Measurements from ENCODE around the gene GABRR3.

GABRR3 gene

DNA sequence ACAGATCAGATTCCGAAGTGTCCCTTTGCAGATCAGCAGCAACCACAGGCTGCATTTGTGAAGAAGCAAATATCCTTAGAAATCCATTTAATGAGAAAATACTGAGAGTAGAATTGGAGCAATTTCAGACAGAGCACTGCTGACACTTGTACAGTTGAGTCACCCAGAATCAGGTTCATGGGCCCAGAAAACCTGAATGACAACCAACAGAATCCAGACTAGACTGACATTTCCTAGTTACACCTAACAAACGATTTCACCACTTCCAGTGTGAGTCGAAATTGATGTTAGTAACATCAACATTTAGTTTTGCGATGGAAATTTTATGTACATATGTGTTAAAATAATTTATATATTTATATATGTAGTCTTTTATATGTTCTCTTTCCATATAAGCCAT is 16.8 kb downstream of the GABRR3 start:
- Histone ChIP-seq H3K4me2 (ENCODE audit: low read length) (no peak overlapping the region), H3K27me3 (ENCODE audit: insufficient read depth, low read length) (no peaks in the 10 kb centered on the region), H3F3A (ENCODE audit: insufficient read depth, low read length) (no peaks in the 10 kb centered on the region), H3K27ac (ENCODE audit: low read depth, low read length, poor library complexity, severe bottlenecking) (no peak overlapping the region), H3K36me3 (ENCODE audit: insufficient read depth, low read length) (no peaks in the 10 kb centered on the region), H3K4me3 (ENCODE audit: low read depth, low read length, poor library complexity, severe bottlenecking) (no peak overlapping the region), H3K9me3 (ENCODE audit: low read length) (no peaks in the 10 kb centered on the region), H3K9ac (ENCODE audit: low read length) (no peak overlapping the region), H3K4me1 (ENCODE audit: insufficient read depth, low read length, severe bottlenecking) (no peaks in the 10 kb centered on the region), H4K20me1 (ENCODE audit: insufficient read depth, low read length) (no peaks in the 10 kb centered on the region), H3K79me2 (ENCODE audit: insufficient read depth, low read length) (no peaks in the 10 kb centered on the region), H2AFZ (ENCODE audit: low read length) (no peak overlapping the region), H3K9me2 (ENCODE audit: low read depth, low read length) (no peaks in the 10 kb centered on the region)
- TF ChIP-seq, protein P1, sequence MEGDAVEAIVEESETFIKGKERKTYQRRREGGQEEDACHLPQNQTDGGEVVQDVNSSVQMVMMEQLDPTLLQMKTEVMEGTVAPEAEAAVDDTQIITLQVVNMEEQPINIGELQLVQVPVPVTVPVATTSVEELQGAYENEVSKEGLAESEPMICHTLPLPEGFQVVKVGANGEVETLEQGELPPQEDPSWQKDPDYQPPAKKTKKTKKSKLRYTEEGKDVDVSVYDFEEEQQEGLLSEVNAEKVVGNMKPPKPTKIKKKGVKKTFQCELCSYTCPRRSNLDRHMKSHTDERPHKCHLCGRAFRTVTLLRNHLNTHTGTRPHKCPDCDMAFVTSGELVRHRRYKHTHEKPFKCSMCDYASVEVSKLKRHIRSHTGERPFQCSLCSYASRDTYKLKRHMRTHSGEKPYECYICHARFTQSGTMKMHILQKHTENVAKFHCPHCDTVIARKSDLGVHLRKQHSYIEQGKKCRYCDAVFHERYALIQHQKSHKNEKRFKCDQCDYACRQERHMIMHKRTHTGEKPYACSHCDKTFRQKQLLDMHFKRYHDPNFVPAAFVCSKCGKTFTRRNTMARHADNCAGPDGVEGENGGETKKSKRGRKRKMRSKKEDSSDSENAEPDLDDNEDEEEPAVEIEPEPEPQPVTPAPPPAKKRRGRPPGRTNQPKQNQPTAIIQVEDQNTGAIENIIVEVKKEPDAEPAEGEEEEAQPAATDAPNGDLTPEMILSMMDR (IDR thresholded peaks at IDR 0.05; ENCODE audit: low read length), result no peak
- no peak for TF ChIP-seq EZH2 (IDR thresholded peaks at IDR 0.05; ENCODE audit: borderline replicate concordance, low read length)

DNA sequence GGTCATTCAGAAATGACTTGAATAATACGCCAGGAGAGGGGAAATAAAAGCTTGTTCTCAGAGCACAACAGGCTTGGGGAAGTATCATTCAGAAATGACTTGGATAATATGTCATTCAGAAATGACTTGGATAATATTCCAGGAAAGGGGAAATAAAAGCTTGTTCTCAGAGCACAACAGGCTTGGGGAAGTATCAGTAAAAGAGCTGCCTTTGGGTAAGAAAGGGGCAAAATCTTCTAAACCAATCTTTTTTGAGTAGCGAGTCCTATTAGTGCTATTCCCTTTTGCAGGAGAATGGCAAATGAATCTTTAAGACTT is 20.9 kb downstream of the GABRR3 start:
- Histone ChIP-seq H3K4me1 (ENCODE audit: insufficient read depth, low read length, severe bottlenecking) (no peaks in the 10 kb centered on the region), H3K36me3 (ENCODE audit: insufficient read depth, low read length) (no peaks in the 10 kb centered on the region), H3K4me2 (ENCODE audit: low read length) (no peak overlapping the region), H3K9me2 (ENCODE audit: low read depth, low read length) (no peaks in the 10 kb centered on the region), H2AFZ (ENCODE audit: low read length) (no peak overlapping the region), H3K9ac (ENCODE audit: low read length) (no peak overlapping the region), H3K9me3 (ENCODE audit: low read length) (no peaks in the 10 kb centered on the region), H3F3A (ENCODE audit: insufficient read depth, low read length) (no peaks in the 10 kb centered on the region), H3K79me2 (ENCODE audit: insufficient read depth, low read length) (no peaks in the 10 kb centered on the region), H4K20me1 (ENCODE audit: insufficient read depth, low read length) (no peaks in the 10 kb centered on the region), H3K27me3 (ENCODE audit: insufficient read depth, low read length) (no peaks in the 10 kb centered on the region), H3K27ac (ENCODE audit: low read depth, low read length, poor library complexity, severe bottlenecking) (no peak overlapping the region), H3K4me3 (ENCODE audit: low read depth, low read length, poor library complexity, severe bottlenecking) (no peak overlapping the region)
- TF ChIP-seq EZH2 (IDR thresholded peaks at IDR 0.05; ENCODE audit: borderline replicate concordance, low read length), result no peak
- TF ChIP-seq, protein P1 (IDR thresholded peaks at IDR 0.05; ENCODE audit: low read length), result no peak

DNA sequence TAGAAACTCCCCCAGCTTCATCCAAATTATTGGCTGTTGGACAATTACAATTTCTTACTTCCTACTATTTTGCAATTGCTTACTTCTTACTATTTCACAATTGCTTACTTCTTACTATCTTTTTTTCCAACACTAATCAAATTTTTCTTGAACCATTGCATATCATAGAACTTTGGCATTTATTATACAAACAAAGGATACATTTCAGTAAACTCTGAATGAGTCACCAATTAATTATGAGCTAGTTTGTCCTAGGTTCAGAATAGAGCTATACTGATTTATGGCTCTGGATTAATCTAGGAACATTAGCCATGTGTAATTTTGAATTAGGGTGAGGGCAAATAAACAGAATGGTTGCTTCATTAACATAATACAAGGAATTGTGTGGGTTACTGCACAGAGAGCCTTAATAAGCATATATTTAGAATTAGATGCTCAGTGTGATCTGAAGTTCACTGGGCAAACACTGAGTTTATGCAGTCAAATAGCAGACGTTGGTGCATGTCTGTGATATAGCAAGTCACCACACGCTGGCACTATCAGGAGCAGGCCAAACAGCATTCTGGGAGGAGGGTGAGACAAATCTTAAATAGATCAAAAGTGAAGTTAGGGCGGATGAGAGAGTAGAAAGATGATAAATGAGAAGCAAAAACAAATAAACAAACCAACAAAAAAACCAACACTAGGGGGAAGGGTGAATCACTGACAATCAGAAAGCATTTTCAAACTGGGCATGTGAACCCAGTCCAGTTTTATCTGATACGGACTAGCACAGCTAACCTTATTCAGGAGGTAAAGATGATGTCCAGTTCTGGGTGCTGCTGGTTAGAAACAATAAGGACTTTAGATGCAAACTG is 21.5 kb downstream of the GABRR3 start:
- Histone ChIP-seq H3K4me2 (ENCODE audit: low read length) (no peak overlapping the region), H4K20me1 (ENCODE audit: insufficient read depth, low read length) (no peaks in the 10 kb centered on the region), H3K4me3 (ENCODE audit: low read depth, low read length, poor library complexity, severe bottlenecking) (no peak overlapping the region), H3K9me2 (ENCODE audit: low read depth, low read length) (no peaks in the 10 kb centered on the region), H3K79me2 (ENCODE audit: insufficient read depth, low read length) (no peaks in the 10 kb centered on the region), H3K27ac (ENCODE audit: low read depth, low read length, poor library complexity, severe bottlenecking) (no peak overlapping the region), H3K9ac (ENCODE audit: low read length) (no peak overlapping the region), H2AFZ (ENCODE audit: low read length) (no peak overlapping the region), H3K27me3 (ENCODE audit: insufficient read depth, low read length) (no peaks in the 10 kb centered on the region), H3K36me3 (ENCODE audit: insufficient read depth, low read length) (no peaks in the 10 kb centered on the region), H3K9me3 (ENCODE audit: low read length) (no peaks in the 10 kb centered on the region), H3K4me1 (ENCODE audit: insufficient read depth, low read length, severe bottlenecking) (no peaks in the 10 kb centered on the region), H3F3A (ENCODE audit: insufficient read depth, low read length) (no peaks in the 10 kb centered on the region)
- TF ChIP-seq EZH2 (IDR thresholded peaks at IDR 0.05; ENCODE audit: borderline replicate concordance, low read length), result no peak
- TF ChIP-seq, protein P1 (IDR thresholded peaks at IDR 0.05; ENCODE audit: low read length), result no peak
